Activated CD4-positive, CD25-positive, alpha-beta regulatory T cell (primary cell): ENCODE results near the gene NUDT13.

Source experiments
- DNase-seq, 4 experiments: peaks; one replicate each; lab custom pipeline; 2025; lab: John Stamatoyannopoulos, UW

The NUDT13 gene

GRCh38 chr10:73110345-73110849 lies at the start of gene NUDT13:
Gene NUDT13 (plus strand): TSS chr10:73110455. CDS start chr10:73114366, 3,911 bp downstream.
- peak in 1 of 4 experiments; percentile 9 for DNase-seq

GRCh38 chr10:73060738-73061635 lies 49.3 kb upstream of the NUDT13 start:
- DNase-seq: no peak

GRCh38 chr10:73061743-73062142 lies 48.5 kb upstream of the NUDT13 start:
- no peak for DNase-seq

GRCh38 chr10:73065441-73065840 lies 44.8 kb upstream of the NUDT13 start:
- DNase-seq: no peak

- DNase-seq: no peak
Observed at GRCh38 chr10:73073627-73074026, 36.6 kb upstream of the NUDT13 start.

- DNase-seq: no peak
Observed at GRCh38 chr10:73075829-73076228, 34.4 kb upstream of the NUDT13 start.

- no peak for DNase-seq
Observed at GRCh38 chr10:73076360-73077183, 33.7 kb upstream of the NUDT13 start.

GRCh38 chr10:73079779-73080541 lies 30.3 kb upstream of the NUDT13 start:
- DNase-seq: no peak

GRCh38 chr10:73083221-73083620 lies 27.0 kb upstream of the NUDT13 start:
- no peak for DNase-seq

GRCh38 chr10:73084209-73084608 lies 26.0 kb upstream of the NUDT13 start:
- no peak for DNase-seq

- DNase-seq: no peak
Observed at GRCh38 chr10:73086816-73087215, 23.4 kb upstream of the NUDT13 start.

- no peak for DNase-seq
Observed at GRCh38 chr10:73088304-73088703, 22.0 kb upstream of the NUDT13 start.

- DNase-seq: no peak
Observed at GRCh38 chr10:73092830-73093229, 17.4 kb upstream of the NUDT13 start.

GRCh38 chr10:73093922-73094850 lies 16.1 kb upstream of the NUDT13 start:
- no peak for DNase-seq

- DNase-seq: no peak
Observed at GRCh38 chr10:73094986-73095480, 15.2 kb upstream of the NUDT13 start.

GRCh38 chr10:73095481-73096021 lies 14.7 kb upstream of the NUDT13 start:
- no peak for DNase-seq

- DNase-seq: peak; percentile 29 to 38 (median 36)
Observed at GRCh38 chr10:73096041-73096448, 14.2 kb upstream of the NUDT13 start.

- peak; percentile 96 to 97 (median 97) for DNase-seq
Observed at GRCh38 chr10:73096449-73097304, 13.6 kb upstream of the NUDT13 start, which contains the start of gene P4HA1. Gene P4HA1 (minus strand): TSS chr10:73096866. CDS start chr10:73074883, 21,983 bp downstream.

- no peak for DNase-seq
Observed at GRCh38 chr10:73097305-73097670, 13.0 kb upstream of the NUDT13 start.
